Activated CD4-positive, alpha-beta T cell treated with anti-CD3 and anti-CD28 coated beads, Interleukin-2, amount 50 U/mL, for 24 hours (primary cell): ENCODE measurements around the gene CA11.
A peak's percentile ranks its signal among the peaks of the same experiment; 100 is the strongest.
"Not testable (repeated sequence)": the region's sequence is repeated elsewhere in the genome, so short reads cannot be mapped to it uniquely, and the experiment has no call there.

Experiments used
- DNase-seq, 2 donors: peaks; one replicate each; pipeline ENCODE4 v3.0.0-alpha.2; 2020; ENCODE audit warnings: low read depth in 1 of 2, low spot score in 1 of 2

Gene CA11

DNA sequence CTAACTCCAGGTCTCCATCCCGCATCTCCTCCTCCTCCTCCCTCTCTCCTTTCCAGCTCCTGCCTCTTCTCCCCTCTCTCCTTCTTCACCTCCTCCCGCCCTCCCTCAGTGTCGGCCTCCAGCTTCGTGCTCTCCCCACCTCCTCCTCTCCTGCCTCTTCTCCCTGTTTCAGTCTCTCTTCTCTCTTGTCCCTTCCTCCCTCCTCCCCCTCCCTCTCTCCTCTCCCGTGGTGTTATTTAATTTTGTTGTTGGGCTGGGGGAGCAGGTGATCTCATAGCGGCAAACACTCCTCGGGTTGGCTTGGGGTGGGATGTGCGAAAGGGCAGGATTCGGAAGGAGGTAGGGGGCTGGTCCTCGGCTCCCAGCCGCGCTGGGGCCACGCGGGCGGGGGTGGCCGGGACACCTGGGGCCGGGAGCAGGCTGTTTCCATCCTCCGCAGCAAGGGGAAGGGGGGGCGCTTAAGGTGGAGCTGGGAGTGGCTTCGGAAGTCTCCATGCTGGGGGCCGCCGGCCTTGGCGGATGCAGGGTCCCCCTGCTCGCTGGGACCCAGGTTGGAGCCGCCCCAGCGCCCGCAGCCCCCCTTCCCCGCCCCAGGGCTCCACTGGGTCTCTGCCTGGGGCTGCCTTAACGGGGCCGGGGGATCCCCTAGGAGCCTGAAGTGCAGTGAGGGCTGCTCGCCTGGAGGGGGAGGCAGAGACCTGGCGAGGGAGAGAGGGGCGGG lies at the start of gene CA11:
CA11 (minus strand) TSS at position 187 of the 721 bp plus-strand sequence. CDS start 555 bp downstream, outside the sequence.
- peak; percentile 84 to 85 for DNase-seq

DNA sequence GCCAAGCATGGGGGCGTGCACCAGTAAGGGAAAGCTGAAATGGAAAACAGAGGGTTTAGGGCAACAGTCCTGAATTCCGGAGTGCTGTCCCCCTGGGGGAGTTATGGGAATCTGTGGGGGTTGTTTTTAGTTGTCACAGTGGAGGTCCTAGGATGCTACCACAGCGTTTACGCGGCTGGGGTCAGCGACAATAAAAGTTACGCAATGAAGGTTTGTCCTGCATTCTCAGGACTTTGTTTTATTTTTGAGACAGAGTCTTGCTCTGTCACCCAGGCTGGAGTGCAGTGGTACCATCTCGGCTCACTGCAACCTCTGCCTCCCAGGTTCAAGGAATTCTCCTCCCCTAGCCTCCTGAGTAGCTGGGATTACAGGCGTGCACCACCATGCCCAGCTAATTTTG lies 47.6 kb upstream of the CA11 start:
- DNase-seq: not testable (repeated sequence)

DNA sequence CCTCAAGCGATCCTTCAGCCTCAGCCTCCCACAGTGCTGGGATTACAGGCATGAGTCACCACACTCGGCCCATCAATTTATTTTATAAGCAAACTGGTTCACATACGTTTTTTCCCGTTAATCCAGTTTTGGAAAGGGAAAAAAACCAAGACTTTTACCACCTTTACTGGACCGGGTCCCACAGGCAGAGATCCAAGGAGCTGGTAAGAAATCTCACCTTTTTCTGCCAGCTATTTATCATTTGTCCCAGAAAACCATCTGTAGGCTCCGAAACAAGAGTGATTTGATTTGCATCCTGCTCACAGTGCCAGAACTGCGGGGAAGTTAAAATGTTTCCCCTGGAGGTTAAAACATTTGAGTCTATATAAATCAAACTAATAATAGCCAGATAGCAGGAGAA lies 43.5 kb upstream of the CA11 start:
- no peak for DNase-seq

DNA sequence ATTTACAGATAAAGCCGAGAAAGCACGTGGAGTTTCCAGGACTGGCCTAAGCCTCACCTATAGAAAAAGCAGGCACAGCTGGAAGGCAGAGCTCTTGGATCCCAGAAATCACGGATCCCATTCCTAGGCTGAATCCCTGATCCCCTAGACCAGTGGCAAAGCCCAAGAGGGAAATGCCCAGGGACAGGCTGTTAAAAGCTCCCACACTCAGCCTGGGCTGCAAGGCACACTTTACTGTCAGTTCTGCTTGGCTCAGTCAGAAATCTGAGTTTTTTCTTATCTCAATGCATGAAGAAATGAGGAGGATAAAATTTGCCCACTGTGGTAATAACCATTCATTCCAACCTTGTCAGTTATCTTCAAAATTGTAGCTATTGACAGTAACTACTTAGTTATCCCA lies 41.8 kb upstream of the CA11 start:
- DNase-seq: no peak

DNA sequence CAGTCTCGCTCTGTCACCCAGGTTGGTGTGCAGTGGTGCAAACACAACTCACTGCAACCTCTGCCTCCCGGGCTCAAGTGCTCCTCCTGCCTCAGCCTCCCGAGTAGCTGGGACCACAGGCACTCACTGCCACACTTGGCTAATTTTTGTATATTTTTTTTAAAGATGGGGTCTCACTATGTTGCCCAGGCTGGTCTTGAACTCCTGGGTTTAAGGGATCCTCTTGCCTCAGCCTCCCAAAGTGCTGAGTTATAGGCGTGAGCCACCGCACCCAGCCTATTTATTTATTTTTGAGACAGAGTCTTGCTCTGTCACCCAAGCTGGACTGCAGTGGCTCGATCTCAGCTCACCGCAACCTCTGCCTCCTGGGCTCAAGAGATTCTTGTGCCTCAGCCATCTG lies 40.6 kb upstream of the CA11 start:
- not testable (repeated sequence) for DNase-seq

DNA sequence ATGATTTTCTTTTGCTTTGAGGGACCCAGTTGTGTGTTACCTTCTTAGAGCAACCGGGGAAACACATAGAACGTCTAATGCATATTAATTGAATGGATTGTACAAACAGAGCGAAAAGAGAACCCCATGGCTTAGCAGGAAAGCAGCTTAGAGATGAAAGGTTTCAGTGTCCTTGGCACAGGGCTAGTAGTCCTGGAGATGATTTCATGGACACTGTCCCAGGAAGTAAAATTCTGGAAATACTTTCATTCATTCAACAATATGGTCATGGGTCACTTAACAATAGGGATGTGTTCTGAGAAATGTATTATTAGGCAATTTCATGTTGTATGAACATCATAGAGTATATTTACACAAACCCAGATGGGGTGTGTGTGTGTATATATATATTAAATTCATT lies 40.1 kb upstream of the CA11 start:
- DNase-seq: no peak

DNA sequence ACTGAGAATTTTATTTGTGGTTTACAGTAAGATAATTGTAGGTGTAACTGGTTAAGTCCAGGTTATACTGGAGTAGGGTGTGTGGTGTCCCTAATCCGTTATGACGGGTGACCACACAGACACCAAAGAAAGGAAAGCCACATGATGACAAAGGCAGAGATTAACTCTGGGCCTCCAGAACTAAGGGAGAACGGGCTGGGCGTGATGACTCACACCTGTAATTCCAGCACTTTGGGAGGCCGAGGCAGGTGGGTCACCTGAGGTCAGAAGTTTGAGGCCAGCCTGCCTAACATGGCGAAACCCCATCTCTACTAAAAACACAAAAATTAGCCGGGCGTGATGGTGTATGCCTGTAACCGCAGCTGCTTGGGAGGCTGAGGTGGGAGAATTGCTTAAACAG lies 39.6 kb upstream of the CA11 start:
- no peak for DNase-seq

DNA sequence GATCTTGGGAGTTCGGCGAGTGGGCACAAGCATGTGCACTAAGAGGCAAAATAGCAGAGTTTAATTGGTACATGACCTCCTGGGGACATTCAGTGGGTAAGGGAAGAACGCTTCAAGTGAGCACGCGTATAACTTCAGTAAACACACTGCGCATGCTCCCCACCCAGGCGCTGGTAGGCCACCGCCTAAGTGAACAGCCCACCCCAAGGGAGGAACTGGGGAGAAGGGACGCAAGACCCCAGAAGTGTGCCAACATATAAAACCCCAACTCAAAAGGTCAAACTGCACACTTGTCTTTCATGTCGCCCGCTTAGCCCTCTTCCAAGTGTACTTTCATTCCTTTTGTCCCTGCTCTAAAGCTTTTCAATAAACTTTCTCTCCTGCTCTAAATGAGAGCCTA lies 37.4 kb upstream of the CA11 start:
- DNase-seq: peak in 1 of 2 donors; percentile 19

DNA sequence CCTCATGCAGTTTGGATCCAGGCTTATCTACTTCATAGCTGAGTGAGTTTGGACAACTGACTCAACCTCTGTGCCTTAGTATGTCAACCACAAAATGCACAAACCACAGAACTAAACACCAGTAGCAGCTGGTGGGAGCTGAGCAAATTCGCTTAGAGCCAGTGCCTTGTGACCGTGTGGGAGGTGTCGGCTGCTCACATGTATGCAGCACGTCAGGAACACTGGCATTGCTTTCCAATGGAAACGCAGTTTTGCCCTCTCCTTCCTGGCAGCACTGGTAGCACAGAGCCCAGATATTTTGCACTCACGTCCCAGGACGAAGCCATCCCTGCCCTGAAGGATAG lies 35.1 kb upstream of the CA11 start:
- DNase-seq: no peak

DNA sequence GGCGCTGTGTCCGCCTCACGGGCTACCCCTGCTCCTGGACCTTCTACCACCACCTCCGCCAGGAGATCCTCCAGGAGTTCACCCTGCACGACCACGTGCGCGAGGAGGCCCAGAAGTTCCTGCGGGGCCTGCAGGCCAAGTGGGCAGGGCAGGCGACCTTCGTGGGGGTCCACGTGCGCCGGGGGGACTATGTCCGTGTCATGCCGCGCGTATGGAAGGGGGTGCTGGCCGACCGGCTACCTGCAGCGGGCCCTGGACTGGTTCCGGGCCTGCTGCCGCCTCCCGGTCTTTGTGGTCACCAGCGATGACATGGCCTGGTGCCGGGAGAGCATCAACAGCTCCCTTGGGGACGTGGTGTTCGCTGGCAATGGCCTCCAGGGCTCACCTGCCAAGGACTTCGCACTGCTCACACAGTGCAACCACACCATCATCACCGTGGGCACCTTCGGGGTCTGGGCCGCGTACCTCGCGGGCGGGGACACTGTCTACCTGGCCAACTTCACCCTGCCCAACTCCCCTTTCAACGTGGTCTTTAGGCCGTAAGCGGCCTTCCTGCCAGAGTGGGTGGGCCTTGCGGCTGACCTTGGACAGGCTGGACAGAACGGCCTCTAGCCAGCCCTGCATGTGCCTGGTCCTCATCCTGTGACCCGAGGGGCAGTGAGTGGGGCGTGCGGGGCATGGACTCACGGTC lies 34.6 kb upstream of the CA11 start:
- no peak for DNase-seq

DNA sequence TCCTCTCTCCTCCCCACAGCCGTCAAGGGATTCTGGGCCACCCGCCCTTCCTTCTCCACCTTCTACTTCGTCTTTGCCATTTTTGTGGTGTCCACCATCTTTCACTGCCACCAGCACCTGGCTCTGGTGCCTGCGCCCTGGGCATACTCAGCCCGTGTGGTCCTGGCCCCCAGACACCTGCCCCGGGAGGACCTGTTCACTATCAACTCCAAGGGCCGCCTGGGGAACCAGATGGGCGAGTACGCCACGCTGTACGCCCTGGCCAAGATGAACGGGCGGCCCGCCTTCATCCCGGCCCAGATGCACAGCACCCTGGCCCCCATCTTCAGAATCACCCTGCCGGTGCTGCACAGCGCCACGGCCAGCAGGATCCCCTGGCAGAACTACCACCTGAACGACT lies 34.0 kb upstream of the CA11 start:
- DNase-seq: not testable (repeated sequence)

DNA sequence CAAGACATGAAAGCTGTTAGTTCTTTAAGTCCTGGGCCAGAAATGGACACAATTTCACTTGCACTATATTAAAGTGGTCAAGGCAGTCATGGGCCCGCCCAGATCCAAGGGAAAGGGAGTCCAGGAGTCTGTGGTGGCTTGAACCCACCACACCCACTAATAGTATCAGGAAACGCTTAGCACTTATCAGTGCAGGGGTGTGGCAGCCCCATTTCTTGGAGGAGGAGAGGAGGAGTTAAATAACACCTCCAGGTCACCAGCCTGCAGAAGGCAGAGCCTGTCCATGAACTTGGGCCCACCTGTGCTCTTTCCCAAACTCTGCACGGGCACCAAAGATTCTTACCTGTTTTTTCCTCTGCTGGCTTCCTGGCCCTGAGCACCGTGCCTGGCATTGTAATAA lies 32.2 kb upstream of the CA11 start:
- no peak for DNase-seq

DNA sequence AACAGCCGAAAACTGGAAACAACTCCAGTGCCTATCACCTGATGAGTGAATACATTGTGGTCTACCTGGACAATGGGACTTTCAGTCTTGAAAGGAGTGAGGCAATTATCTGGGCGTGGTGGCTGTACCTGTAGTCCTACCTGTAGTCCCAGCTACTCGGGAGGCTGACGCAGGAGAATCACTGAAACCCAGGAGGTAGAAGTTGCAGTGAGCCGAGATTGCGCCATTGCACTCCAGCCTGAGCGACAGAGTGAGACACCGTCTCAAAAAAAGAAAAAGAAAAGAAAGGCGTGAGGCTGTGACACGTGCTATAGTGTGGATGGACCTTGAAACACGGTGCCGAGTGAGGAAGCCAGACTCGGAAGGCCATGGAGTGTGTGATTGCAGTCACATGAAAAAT lies 30.9 kb upstream of the CA11 start:
- no peak for DNase-seq

DNA sequence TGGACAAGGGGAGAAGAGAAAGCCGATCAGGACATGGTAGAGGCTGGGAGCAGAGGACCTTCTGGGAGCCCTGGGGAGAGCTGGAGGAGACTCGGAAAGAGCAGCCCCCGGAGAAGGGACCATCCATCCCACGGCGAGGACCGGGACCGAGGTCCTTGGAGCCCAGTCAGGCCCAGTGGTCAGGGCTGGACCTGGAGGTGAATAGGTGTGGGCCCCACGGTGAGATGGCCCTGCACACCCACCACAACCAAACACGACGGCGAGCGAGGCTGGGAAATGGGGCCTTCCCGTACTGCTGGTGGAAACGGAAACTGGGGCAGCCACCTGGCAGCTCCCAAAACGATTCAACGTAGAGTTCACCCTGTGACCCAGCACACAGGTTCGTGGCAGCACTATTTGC lies 30.5 kb upstream of the CA11 start:
- DNase-seq: no peak

DNA sequence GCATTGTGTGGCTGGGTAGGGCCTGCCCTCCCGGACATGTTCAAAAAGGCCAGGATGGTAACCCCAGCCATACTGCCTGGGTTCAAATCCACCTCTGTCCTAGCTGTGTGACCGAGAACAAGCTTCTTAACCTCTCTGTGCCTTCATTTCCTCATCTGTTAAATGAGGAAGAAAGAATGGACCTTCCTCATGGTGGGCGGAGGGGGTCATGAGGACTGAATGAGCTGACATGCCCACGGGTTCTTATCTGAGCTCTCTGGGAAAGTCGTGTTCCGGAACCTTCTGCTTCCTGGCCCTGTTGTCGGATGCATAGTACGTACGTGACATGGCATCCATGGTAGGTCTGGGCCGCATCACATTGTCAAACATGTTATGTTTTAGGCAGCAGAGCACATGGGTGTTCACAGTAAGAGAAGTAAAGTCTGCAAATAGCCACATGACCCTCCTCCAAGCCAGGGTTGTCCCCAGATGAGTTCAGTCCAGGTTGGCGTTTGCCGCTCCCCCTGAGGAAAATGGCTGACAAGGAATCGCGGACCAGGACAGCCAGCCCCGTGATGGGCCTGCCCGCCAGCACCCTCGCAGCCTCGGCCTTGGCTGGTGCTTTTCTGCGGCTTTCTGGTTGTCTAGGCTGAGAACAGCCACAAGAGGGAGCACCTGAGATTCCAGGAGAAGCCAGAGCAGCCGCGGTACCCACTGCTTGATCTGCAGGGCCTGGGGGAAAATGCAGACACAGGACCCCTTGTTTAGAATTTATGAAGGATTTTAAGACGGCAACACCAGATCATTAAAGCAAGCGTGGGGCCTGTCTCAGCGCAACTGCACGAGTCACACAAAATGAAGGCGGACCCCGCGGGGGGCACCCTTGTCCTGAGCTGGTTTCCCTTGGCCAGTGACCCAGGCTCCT lies 29.2 kb upstream of the CA11 start:
- peak; percentile 50 to 77 for DNase-seq

DNA sequence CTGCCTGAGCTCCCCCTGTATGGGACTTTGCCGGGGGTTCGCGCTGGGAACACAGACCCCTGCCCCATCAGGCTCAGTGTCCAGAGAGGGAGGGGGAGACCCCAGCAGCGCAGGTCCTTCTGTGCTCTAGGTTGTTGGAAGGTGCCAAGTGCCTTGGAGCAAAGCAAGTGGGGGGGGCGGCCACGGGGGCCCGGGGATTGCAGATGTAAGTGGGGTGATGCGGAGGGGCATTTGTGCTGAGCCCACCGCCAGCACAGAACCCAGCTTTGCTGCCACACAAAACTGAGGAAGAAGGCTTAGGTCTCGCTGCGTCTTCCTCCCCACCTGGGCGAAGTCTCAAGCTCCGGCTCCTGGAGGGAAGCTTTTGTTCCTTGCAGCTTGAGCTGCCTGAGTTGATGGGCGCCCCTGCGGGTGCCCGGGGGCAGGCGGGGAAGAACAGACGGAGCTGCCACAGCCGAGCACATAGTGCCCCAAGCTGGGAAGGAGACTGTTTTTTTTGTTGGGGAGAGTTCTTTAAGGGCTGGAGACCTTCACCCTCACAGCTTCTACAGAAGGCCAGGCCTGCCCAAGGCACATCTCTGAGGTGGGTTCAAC lies 28.3 kb upstream of the CA11 start:
- DNase-seq: no peak

DNA sequence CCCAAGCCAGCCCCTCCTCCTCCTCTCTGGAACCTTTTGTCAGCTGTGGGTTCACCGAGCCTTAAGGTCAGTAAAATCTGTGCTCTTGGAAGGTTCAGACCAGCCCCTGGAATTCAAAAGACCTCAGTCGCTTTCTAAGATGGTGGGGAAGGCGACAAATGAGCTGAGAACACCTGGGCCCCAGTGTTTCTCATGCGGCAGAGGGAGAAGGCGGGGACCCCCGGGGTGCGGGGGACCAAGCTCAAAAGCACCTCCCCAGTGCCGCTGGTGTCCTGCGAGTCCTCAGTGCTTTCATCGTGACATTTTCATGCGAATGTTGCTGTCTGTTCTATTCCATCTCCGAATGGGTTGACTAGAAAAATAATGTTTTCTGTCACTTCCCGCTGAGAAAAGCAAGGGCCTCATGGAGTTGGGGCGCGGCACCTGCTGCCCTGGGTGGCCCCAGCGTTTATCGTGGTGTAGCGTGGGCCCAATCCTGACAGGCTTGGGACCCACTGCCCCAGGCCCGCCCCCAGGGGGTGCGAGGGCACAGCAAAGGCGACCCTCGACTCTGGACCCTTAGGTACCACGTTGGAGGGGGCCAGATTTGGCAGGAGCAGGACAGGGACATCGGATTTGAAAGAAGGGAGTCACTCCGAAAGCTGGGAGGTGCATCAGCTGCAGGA lies 27.6 kb upstream of the CA11 start:
- no peak for DNase-seq

DNA sequence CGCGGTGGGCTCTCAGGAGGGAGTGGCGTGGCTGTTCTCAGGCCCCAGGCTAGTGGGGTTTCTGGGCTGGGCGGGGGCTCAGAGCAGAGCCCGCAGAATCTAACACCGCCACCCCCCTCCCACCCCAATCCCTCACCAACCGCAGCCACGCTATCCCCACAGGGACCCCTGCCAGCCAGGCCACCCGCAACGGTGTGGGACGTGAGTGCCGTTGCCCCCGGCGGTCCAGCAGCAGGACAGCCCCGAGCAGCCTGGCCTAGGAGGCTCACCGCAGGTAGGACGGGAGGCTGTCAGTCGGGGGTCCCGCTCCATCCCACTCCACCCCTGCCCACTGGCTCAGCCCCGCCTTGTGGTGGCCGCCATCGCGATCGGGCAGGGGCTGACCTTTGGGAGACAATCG lies 27.0 kb upstream of the CA11 start, which contains the start of gene NTN5:
NTN5 (minus strand) TSS at position 24 of the 400 bp plus-strand sequence. CDS start 2,031 bp downstream, outside the sequence.
- DNase-seq: no peak

DNA sequence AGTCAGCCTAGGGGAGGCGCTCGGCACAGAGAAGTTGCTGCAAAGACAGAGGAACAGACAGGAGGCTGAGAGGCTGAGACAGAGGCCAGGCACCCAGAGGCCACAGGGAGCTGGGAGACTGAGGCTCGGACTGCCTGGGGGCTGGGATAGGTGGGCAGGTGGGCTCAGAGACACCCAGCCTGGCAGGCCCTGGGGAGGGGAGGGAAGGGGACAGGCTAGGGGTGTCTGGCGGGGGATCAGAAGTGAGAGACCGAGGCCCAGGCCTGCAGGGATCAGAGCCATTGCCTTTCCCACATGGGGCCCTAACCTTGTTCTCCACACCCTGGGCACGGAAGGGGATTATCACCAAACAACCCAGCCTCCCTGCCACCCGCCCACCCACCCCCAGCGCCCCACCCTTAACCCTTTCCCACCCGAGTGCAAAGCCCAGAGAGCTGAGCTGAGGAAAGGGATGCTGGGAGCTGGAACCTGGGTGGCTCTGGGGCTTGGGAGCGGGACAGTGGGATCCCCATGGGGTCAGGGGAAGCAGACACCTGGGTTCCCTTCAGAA lies 25.5 kb upstream of the CA11 start:
- no peak for DNase-seq

DNA sequence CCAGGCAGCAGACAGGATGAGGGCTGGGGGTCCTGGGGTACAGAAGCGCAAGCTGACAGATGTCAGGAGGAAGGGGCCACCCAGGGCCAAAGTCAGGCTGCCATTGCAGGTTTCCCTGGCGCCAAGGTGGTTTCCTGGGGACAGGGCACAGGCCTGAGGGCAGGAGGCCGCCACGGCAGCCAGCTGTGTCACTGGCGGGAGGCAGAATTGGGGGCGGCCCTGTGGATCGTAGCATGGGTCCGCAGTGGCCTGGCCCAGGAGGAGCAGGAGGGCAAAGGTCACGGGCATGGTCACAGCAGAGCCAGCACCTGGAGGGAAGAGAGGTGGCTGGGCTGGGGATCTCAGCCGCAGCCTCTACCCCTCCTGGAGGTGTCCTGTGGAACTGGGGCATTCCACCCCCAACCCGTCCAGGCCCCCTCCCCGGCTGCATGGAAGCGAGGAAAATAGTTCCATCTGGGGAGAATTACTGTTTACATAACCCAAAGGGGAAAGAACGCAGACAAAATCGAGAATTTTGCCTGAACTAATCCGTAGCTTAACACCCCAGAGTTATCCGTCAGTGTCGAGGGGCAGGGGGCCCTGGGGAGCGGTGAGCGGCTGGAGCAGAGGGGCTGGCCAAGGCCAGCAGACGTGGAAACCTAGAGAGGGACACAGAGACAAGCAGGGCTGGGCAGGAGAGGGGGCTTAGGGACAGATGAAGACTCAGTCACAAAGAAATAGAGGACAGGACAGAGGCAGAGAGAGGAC lies 24.9 kb upstream of the CA11 start:
- no peak for DNase-seq
